ENCODE measurements around the gene SPTSSB. TPM values are rescaled to one million over a fixed set of nuclear protein-coding genes. Genes with fewer than 3 reads are reported as not detected.

Gene SPTSSB
- total and polyA plus RNA-seq, 9 of the 15 experiments (the other 6 are each of a cell fraction or from before 2014, with no cell fraction given): 0.07 TPM; not detected in 8

DNA sequence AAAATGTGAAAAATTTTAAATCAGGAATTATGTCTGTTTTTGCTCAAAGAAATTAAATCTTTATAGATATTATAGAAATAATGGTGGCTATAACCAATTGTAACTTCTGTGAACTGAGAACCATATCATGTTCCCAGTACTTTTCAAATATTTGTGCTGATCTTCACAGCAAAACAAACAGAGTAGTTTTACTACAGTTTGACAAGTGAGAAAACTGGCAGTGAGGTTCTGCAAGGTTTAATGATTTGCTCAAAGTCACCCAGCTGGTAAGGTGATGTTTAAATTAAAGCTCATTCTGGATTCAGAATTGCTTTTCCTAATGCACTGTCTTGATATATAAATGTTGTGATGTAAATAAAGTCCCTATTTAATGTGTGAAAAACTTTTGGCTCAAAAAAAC is 22.0 kb upstream of the SPTSSB start:
- BruUV-seq (replicated peaks): no TSS peak
- Histone ChIP-seq H3K4me2 (ENCODE audit: insufficient read depth, low read length) (no peak overlapping the region), H3K36me3 (ENCODE audit: control insufficient read depth, insufficient read depth, low read length) (no peaks in the 10 kb centered on the region), H2AFZ (ENCODE audit: low read depth, low read length) (no peak overlapping the region), H3K9me3 (replicated peaks; ENCODE audit: control insufficient read depth, insufficient read depth, low read depth, low read length) (no peaks in the 10 kb centered on the region), H4K20me1 (replicated peaks; ENCODE audit: control insufficient read depth, insufficient read depth, low read length) (no peaks in the 10 kb centered on the region), H3K79me2 (ENCODE audit: control insufficient read depth, insufficient read depth, low read length) (no peaks in the 10 kb centered on the region), H3K27ac (ENCODE audit: extremely low read depth, low read depth, low read length) (no peak overlapping the region), H3K4me3 (no peak overlapping the region), H3K27me3 (ENCODE audit: control insufficient read depth in 2 of 2, insufficient read depth in 2 of 2, low read length in 2 of 2) (no peaks in the 10 kb centered on the region), H3K9ac (ENCODE audit: insufficient read depth in 1 of 2, low read depth in 2 of 2, low read length in 2 of 2) (no peak overlapping the region), H3K4me1 (replicated peaks in 1 of 2; ENCODE audit: control insufficient read depth in 2 of 2, insufficient read depth in 2 of 2, low read length in 2 of 2) (no peaks in the 10 kb centered on the region), H3K9me1 (ENCODE audit: control insufficient read depth, insufficient read depth, low read length) (no peaks in the 10 kb centered on the region)
- DNase-seq (ENCODE audit: extremely low read depth in 1 of 4, low spot score in 3 of 4) (no peak), FAIRE-seq (no peak), ATAC-seq (no peak)
- CTCF ChIA-PET (ENCODE audit: low intra/inter-chr PET ratio): no interaction called here
- POLR2A ChIA-PET: no interaction called here
- in situ Hi-C loops (cut with MboI): no loop called here
- intact Hi-C loops (cut with micrococcal nuclease): no loop called here
- no peak for TF ChIP-seq ZNF77 (CRISPR knock-in tag; IDR thresholded peaks at IDR 0.05)
- no peak for TF ChIP-seq POLR2G (IDR thresholded peaks at IDR 0.05; ENCODE audit: low read depth, low read length)
- TF ChIP-seq, protein P1, sequence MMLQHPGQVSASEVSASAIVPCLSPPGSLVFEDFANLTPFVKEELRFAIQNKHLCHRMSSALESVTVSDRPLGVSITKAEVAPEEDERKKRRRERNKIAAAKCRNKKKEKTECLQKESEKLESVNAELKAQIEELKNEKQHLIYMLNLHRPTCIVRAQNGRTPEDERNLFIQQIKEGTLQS (IDR thresholded peaks at IDR 0.05): no peak
- TF ChIP-seq, protein P1 (CRISPR knock-in tag; conservative IDR thresholded peaks at IDR 0.05): no peak
- TF ChIP-seq CSDE1 (IDR thresholded peaks at IDR 0.05): no peak
- no peak for TF ChIP-seq YBX1 (IDR thresholded peaks at IDR 0.05)
- TF ChIP-seq, protein P2, sequence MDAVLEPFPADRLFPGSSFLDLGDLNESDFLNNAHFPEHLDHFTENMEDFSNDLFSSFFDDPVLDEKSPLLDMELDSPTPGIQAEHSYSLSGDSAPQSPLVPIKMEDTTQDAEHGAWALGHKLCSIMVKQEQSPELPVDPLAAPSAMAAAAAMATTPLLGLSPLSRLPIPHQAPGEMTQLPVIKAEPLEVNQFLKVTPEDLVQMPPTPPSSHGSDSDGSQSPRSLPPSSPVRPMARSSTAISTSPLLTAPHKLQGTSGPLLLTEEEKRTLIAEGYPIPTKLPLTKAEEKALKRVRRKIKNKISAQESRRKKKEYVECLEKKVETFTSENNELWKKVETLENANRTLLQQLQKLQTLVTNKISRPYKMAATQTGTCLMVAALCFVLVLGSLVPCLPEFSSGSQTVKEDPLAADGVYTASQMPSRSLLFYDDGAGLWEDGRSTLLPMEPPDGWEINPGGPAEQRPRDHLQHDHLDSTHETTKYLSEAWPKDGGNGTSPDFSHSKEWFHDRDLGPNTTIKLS (IDR thresholded peaks at IDR 0.05; ENCODE audit: borderline replicate concordance, low read depth): no peak
- no peak for TF ChIP-seq TFAM (CRISPR knock-in tag; conservative IDR thresholded peaks at IDR 0.05)
